Liver (tissue), 9 donors: ENCODE data around the gene LIPG. TPM values are rescaled to one million over a fixed set of nuclear protein-coding genes. Genes with fewer than 3 reads are reported as not detected.

ENCODE experiments used
- DNase-seq: peaks from one replicate; pipeline ENCODE4 v3.0.0-alpha.2; 2017; ENCODE audit warnings: low spot score
- H3K27ac ChIP-seq, 2 donors: one replicate each; pipeline ENCODE4 v1.7.0; 2013; ENCODE audit warnings: inconsistent platforms in 2 of 2, low read length in 2 of 2, control low read depth in 1 of 2, low read depth in 1 of 2, mild to moderate bottlenecking in 1 of 2
- H3K27me3 ChIP-seq, 4 donors: one replicate each; pipeline versions ENCODE4 v1.6.1 to v1.7.0; 2013; ENCODE audit warnings: low read length in 3 of 4, inconsistent platforms in 1 of 4, mild to moderate bottlenecking in 1 of 4, moderate library complexity in 1 of 4; ENCODE audit not compliant: control insufficient read depth in 4 of 4, insufficient read depth in 4 of 4
- H3K36me3 ChIP-seq, 4 donors: one replicate each; pipeline versions ENCODE4 v1.6.1 to v1.7.0; 2013; ENCODE audit warnings: low read length in 3 of 4, mild to moderate bottlenecking in 3 of 4, low read depth in 1 of 4, moderate library complexity in 1 of 4; ENCODE audit not compliant: control insufficient read depth in 4 of 4, insufficient read depth in 3 of 4
- H3K4me1 ChIP-seq, 4 donors: one replicate each; pipeline versions ENCODE4 v1.6.1 to v1.7.0; 2013; ENCODE audit warnings: low read length in 3 of 4, mild to moderate bottlenecking in 3 of 4, moderate library complexity in 1 of 4; ENCODE audit not compliant: control insufficient read depth in 4 of 4, insufficient read depth in 4 of 4
- H3K4me3 ChIP-seq, 3 donors: one replicate each; pipeline versions ENCODE4 v1.6.1 to v1.7.0; 2013; ENCODE audit warnings: low read length in 3 of 3, control low read depth in 1 of 3, low read depth in 1 of 3, mild to moderate bottlenecking in 1 of 3
- H3K9ac ChIP-seq, 2 donors: one replicate each; pipeline ENCODE4 v1.7.0; 2013; ENCODE audit warnings: low read length in 2 of 2, mild to moderate bottlenecking in 2 of 2, moderate library complexity in 2 of 2, control low read depth in 1 of 2, low read depth in 1 of 2
- H3K9me3 ChIP-seq, 4 donors: one replicate each; pipeline versions ENCODE4 v1.6.1 to v1.7.0; 2013; ENCODE audit warnings: low read length in 3 of 4; ENCODE audit not compliant: control insufficient read depth in 4 of 4
- EGR1 ChIP-seq, 2 donors: IDR thresholded peaks; 2 replicates each; pipeline ENCODE4 v1.6.1; 2016 to 2018; ENCODE audit warnings: antibody characterized with exemption in 2 of 2, low read depth in 2 of 2
- FOXA1 ChIP-seq: IDR thresholded peaks from 2 replicates; pipeline ENCODE4 v1.6.1; 2016; ENCODE audit warnings: antibody characterized with exemption
- FOXA2 ChIP-seq: IDR thresholded peaks from 2 replicates; pipeline ENCODE4 v1.6.1; 2016; ENCODE audit warnings: antibody characterized with exemption
- GABPA ChIP-seq, 2 donors: IDR thresholded peaks in 1 of 2; conservative IDR thresholded peaks in 1 of 2; 2 replicates each; pipeline ENCODE4 v1.6.1; 2016; ENCODE audit warnings: antibody characterized with exemption in 2 of 2, mild to moderate bottlenecking in 1 of 2, moderate library complexity in 1 of 2
- HNF4A ChIP-seq, 2 donors: conservative IDR thresholded peaks; 2 replicates each; pipeline ENCODE4 v1.6.1; 2016; ENCODE audit warnings: antibody characterized with exemption in 2 of 2, mild to moderate bottlenecking in 2 of 2
- HNF4G ChIP-seq: IDR thresholded peaks from 2 replicates; pipeline ENCODE4 v1.6.1; 2016; ENCODE audit warnings: antibody characterized with exemption
- JUND ChIP-seq, 2 donors: IDR thresholded peaks; 2 replicates each; pipeline ENCODE4 v1.6.1; 2016; ENCODE audit warnings: antibody characterized with exemption in 2 of 2
- NR2F2 ChIP-seq: IDR thresholded peaks from 2 replicates; pipeline ENCODE4 v1.6.1; 2016; ENCODE audit warnings: antibody characterized with exemption
- RAD21 ChIP-seq, 2 donors: IDR thresholded peaks; 2 replicates each; pipeline ENCODE4 v1.6.1; 2016; ENCODE audit warnings: antibody characterized with exemption in 2 of 2, mild to moderate bottlenecking in 2 of 2
- RXRA ChIP-seq, 2 donors: IDR thresholded peaks; 2 replicates each; pipeline ENCODE4 v1.6.1; 2017 to 2018; ENCODE audit warnings: antibody characterized with exemption in 2 of 2, mild to moderate bottlenecking in 1 of 2
- SP1 ChIP-seq: IDR thresholded peaks from 2 replicates; pipeline ENCODE4 v1.6.1; 2018; ENCODE audit warnings: antibody characterized with exemption, mild to moderate bottlenecking
- TAF1 ChIP-seq: conservative IDR thresholded peaks from 2 replicates; pipeline ENCODE4 v1.6.1; 2016; ENCODE audit warnings: antibody characterized with exemption, mild to moderate bottlenecking
- YY1 ChIP-seq: IDR thresholded peaks from 2 replicates; pipeline ENCODE4 v1.6.1; 2016; ENCODE audit warnings: antibody characterized with exemption, mild to moderate bottlenecking
- polyA plus RNA-seq, 2 donors: library from polyadenylated mRNA; stranded (reverse) in 1 of 2; unstranded in 1 of 2; fragments of 200-250 nt in 1 of 2; fragments of >200 nt in 1 of 2; fragmentation: Nextera tagmentation in 1 of 2; extraction: Ambion mirVana in 1 of 2; gene quantifications; one replicate each; pipeline versions ENCODE4 v1.2.1 to v1.2.3, GENCODE V29; 2013 to 2015
- total RNA-seq, 2 donors: library from RNA; depleted of rRNA; stranded (reverse); fragments of >200 nt; gene quantifications; one replicate each; pipeline ENCODE4 v1.2.3, GENCODE V29; 2014
- TF ChIP-seq, protein P1 (sequence below): IDR thresholded peaks from 2 replicates; pipeline ENCODE4 v1.6.1; 2016; ENCODE audit warnings: antibody characterized with exemption
- TF ChIP-seq, protein P2 (sequence below): fragments of 150-350 bp; IDR thresholded peaks from 2 replicates; pipeline ENCODE4 v1.5.1; 2017; ENCODE audit warnings: improper control_type of control experiment, low read depth, low read length; ENCODE audit not compliant: missing input control
- TF ChIP-seq, protein P3 (sequence below): IDR thresholded peaks from 2 replicates; pipeline ENCODE4 v1.6.1; 2016; ENCODE audit warnings: antibody characterized with exemption, mild to moderate bottlenecking
- TF ChIP-seq, protein P4 (sequence below): IDR thresholded peaks from 2 replicates; pipeline ENCODE4 v1.6.1; 2016; ENCODE audit warnings: antibody characterized with exemption
- TF ChIP-seq, protein P5 (sequence below): IDR thresholded peaks from 2 replicates; pipeline ENCODE4 v1.6.1; 2016; ENCODE audit warnings: antibody characterized with exemption
- donor health status: healthy.
- donor health status: healthy.
- donor health status: healthy.
- donor health status: healthy.
- donor health status: healthy.

Gene LIPG
- total and polyA plus RNA-seq, 4 donors = 2.8 to 150 (median 39.7) TPM

DNA sequence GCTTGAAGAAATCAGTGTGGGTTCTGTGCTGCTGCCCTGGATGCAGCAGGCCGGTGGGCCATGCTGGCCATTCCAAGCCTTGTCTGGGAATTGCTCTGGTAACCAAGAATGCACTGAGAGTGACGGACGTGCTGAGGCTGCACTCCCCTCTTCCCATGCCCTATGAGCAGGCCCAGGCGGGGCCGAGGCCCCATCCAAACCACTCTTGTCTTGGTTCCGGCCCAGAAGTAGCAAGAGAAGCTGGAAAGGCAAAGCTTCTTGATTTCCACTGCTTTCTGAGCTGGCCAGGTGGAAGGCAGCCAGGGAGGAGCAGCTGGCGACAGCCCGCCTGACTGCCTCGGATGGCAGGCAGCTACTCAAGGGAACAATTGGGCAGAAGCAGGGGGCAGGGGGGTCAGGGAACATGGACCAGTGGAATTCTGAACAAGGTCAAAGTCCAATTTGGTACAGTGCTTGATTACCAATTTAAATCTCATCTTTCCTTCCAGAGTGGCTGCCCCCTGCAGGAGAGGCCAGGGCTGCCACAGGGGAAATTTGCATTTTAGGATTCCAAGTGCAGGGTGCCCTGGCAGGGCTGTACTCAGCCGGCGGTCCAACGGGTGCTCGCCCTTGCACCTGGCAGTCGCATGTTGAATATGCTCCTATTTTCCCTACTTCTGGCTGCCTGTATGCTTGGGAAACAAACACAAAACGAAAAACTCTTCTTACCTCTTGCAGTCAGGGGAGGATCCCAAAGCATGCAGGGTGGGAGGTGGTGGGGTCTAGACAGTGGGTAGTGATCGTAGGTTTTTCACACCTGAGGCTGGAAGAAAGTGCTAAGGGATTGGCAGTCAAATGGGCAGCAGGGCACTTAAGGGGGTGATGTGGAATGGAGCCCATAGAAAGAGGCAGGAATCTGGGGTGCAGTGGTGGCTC, 67.3 kb downstream of the LIPG start (continued):
- TF ChIP-seq FOXA1 (peak; percentile 33), TAF1 (no peak), YY1 (peak; percentile 41), HNF4G (peak; percentile 97)
- TF ChIP-seq, protein P1, sequence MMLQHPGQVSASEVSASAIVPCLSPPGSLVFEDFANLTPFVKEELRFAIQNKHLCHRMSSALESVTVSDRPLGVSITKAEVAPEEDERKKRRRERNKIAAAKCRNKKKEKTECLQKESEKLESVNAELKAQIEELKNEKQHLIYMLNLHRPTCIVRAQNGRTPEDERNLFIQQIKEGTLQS = peak; percentile 62

DNA sequence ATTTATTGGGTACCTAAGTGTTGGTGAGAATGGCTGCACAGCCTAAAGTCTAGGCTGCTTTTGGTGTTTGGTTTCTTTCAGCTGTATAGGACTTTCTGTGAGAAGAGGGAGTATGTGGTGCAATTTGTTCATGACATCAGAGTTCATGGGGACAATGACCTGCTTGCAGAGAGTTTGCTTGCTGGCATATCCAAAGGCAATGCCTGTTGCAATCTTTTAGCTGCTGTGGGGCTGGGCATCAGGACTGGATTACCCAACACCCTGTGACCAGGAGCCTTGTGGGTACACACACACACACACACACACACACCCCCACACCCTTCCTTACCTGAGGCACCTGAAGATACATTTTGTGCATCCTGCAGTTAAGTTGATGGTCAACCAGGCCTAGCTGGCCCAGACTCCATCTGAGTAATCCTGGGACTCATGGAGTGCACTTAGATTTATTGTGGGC, 68.4 kb downstream of the LIPG start:
- TF ChIP-seq GABPA (IDR thresholded peaks at IDR 0.05 in 1 of 2, conservative IDR thresholded peaks at IDR 0.05 in 1 of 2) (peak in 1 of 2 donors; percentile 38), EGR1 (IDR thresholded peaks at IDR 0.05; ENCODE audit: low read depth in 2 of 2) (peak; percentile 32 to 60), TAF1 (no peak), RAD21 (IDR thresholded peaks at IDR 0.05) (peak; percentile 52 to 66), SP1 (peak; percentile 97), FOXA2 (peak; percentile 61), JUND (IDR thresholded peaks at IDR 0.05) (peak; percentile 92 to 97), RXRA (IDR thresholded peaks at IDR 0.05) (peak; percentile 99 to 100), HNF4G (peak; percentile 76), NR2F2 (peak; percentile 66), HNF4A (conservative IDR thresholded peaks at IDR 0.05) (peak; percentile 91 to 93), YY1 (peak; percentile 72), FOXA1 (peak; percentile 33)
- TF ChIP-seq, protein P2, sequence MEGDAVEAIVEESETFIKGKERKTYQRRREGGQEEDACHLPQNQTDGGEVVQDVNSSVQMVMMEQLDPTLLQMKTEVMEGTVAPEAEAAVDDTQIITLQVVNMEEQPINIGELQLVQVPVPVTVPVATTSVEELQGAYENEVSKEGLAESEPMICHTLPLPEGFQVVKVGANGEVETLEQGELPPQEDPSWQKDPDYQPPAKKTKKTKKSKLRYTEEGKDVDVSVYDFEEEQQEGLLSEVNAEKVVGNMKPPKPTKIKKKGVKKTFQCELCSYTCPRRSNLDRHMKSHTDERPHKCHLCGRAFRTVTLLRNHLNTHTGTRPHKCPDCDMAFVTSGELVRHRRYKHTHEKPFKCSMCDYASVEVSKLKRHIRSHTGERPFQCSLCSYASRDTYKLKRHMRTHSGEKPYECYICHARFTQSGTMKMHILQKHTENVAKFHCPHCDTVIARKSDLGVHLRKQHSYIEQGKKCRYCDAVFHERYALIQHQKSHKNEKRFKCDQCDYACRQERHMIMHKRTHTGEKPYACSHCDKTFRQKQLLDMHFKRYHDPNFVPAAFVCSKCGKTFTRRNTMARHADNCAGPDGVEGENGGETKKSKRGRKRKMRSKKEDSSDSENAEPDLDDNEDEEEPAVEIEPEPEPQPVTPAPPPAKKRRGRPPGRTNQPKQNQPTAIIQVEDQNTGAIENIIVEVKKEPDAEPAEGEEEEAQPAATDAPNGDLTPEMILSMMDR = no peak
- TF ChIP-seq, protein P3, sequence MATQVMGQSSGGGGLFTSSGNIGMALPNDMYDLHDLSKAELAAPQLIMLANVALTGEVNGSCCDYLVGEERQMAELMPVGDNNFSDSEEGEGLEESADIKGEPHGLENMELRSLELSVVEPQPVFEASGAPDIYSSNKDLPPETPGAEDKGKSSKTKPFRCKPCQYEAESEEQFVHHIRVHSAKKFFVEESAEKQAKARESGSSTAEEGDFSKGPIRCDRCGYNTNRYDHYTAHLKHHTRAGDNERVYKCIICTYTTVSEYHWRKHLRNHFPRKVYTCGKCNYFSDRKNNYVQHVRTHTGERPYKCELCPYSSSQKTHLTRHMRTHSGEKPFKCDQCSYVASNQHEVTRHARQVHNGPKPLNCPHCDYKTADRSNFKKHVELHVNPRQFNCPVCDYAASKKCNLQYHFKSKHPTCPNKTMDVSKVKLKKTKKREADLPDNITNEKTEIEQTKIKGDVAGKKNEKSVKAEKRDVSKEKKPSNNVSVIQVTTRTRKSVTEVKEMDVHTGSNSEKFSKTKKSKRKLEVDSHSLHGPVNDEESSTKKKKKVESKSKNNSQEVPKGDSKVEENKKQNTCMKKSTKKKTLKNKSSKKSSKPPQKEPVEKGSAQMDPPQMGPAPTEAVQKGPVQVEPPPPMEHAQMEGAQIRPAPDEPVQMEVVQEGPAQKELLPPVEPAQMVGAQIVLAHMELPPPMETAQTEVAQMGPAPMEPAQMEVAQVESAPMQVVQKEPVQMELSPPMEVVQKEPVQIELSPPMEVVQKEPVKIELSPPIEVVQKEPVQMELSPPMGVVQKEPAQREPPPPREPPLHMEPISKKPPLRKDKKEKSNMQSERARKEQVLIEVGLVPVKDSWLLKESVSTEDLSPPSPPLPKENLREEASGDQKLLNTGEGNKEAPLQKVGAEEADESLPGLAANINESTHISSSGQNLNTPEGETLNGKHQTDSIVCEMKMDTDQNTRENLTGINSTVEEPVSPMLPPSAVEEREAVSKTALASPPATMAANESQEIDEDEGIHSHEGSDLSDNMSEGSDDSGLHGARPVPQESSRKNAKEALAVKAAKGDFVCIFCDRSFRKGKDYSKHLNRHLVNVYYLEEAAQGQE = peak; percentile 48
- TF ChIP-seq, protein P4, sequence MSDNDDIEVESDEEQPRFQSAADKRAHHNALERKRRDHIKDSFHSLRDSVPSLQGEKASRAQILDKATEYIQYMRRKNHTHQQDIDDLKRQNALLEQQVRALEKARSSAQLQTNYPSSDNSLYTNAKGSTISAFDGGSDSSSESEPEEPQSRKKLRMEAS = peak; percentile 74
- TF ChIP-seq, protein P1 = peak; percentile 92
- TF ChIP-seq, protein P5, sequence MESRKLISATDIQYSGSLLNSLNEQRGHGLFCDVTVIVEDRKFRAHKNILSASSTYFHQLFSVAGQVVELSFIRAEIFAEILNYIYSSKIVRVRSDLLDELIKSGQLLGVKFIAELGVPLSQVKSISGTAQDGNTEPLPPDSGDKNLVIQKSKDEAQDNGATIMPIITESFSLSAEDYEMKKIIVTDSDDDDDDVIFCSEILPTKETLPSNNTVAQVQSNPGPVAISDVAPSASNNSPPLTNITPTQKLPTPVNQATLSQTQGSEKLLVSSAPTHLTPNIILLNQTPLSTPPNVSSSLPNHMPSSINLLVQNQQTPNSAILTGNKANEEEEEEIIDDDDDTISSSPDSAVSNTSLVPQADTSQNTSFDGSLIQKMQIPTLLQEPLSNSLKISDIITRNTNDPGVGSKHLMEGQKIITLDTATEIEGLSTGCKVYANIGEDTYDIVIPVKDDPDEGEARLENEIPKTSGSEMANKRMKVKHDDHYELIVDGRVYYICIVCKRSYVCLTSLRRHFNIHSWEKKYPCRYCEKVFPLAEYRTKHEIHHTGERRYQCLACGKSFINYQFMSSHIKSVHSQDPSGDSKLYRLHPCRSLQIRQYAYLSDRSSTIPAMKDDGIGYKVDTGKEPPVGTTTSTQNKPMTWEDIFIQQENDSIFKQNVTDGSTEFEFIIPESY = peak; percentile 87
- Histone ChIP-seq H3K27ac (peak overlapping the region; percentile 80 to 88), H3K9ac (no peak overlapping the region), H3K4me3 (no peak overlapping the region), H3K27me3 (no peaks in the 10 kb centered on the region), H3K4me1 (peaks cover 29 to 51% (median 48%) of the 10 kb centered on the region in 4 donors), H3K9me3 (no peaks in the 10 kb centered on the region), H3K36me3 (no peaks in the 10 kb centered on the region)
- peak; percentile 62 for DNase-seq
